Dendritic cell treated with granulocyte-macrophage colony-stimulating factor and Interleukin-4, amounts not matched to agents 40 ng/mL and 50 ng/mL, for 4 days (primary cell): Measurements from ENCODE around the gene TRPM6.

Experiments
- H3K27ac Mint-ChIP-seq: one replicate; pipeline ENCODE4 v1.8.0; 2022; ENCODE audit warnings: mild to moderate bottlenecking, mixed read lengths
- H3K27me3 Mint-ChIP-seq: one replicate; pipeline ENCODE4 v1.8.0; 2022; ENCODE audit warnings: mild to moderate bottlenecking, mixed read lengths
- H3K36me3 Mint-ChIP-seq: one replicate; pipeline ENCODE4 v1.8.0; 2022; ENCODE audit warnings: low read depth, mixed read lengths
- H3K4me1 Mint-ChIP-seq: one replicate; pipeline ENCODE4 v1.8.0; 2022; ENCODE audit warnings: low read depth, mixed read lengths
- H3K4me3 Mint-ChIP-seq: one replicate; pipeline ENCODE4 v1.8.0; 2022; ENCODE audit warnings: mild to moderate bottlenecking, moderate library complexity, mixed read lengths
- H3K9me3 Mint-ChIP-seq: one replicate; pipeline ENCODE4 v1.8.0; 2022; ENCODE audit warnings: mixed read lengths
- intact Hi-C: fragments of 100-400 bp; cut with micrococcal nuclease; formaldehyde crosslinking; loops from one replicate; pipeline ENCODE4 v1.15.0; 2022

Gene TRPM6

GRCh38 chr9:74777136-74777879 is 110.4 kb downstream of the TRPM6 start:
- H3K36me3 Mint-ChIP-seq = no peaks in the 10 kb centered on the region
- H3K27me3 Mint-ChIP-seq = no peaks in the 10 kb centered on the region
- no peak overlapping the region for H3K27ac Mint-ChIP-seq
- peaks cover 9% of the 10 kb centered on the region for H3K4me1 Mint-ChIP-seq
- no peak overlapping the region for H3K4me3 Mint-ChIP-seq
- intact Hi-C loops = loop anchor here (1.0 kb wide), 1 partner anchor 225 kb away; no protein-coding TSS in a partner anchor
- no peaks in the 10 kb centered on the region for H3K9me3 Mint-ChIP-seq

GRCh38 chr9:74775396-74775795 is 112.3 kb downstream of the TRPM6 start:
- Mint-ChIP-seq H3K4me1 (peaks cover 9% of the 10 kb centered on the region), H3K9me3 (no peaks in the 10 kb centered on the region), H3K36me3 (no peaks in the 10 kb centered on the region), H3K27ac (no peak overlapping the region), H3K27me3 (peaks cover 6% of the 10 kb centered on the region), H3K4me3 (no peak overlapping the region)
- intact Hi-C loops = no loop called here

GRCh38 chr9:74773886-74774479 is 113.7 kb downstream of the TRPM6 start:
- no peaks in the 10 kb centered on the region for H3K36me3 Mint-ChIP-seq
- no peak overlapping the region for H3K27ac Mint-ChIP-seq
- peaks cover 9% of the 10 kb centered on the region for H3K4me1 Mint-ChIP-seq
- intact Hi-C loops = loop anchor here (1.0 kb wide), 1 partner anchor 303 kb away; no protein-coding TSS in a partner anchor
- H3K4me3 Mint-ChIP-seq = no peak overlapping the region
- H3K9me3 Mint-ChIP-seq = no peaks in the 10 kb centered on the region
- H3K27me3 Mint-ChIP-seq = peaks cover 8% of the 10 kb centered on the region

- intact Hi-C loops = no loop called here
- H3K27ac Mint-ChIP-seq = no peak overlapping the region
- H3K4me3 Mint-ChIP-seq = no peak overlapping the region
- H3K4me1 Mint-ChIP-seq = peaks cover 9% of the 10 kb centered on the region
- peaks cover 9% of the 10 kb centered on the region for H3K27me3 Mint-ChIP-seq
- H3K36me3 Mint-ChIP-seq = no peaks in the 10 kb centered on the region
- no peaks in the 10 kb centered on the region for H3K9me3 Mint-ChIP-seq
Measured at GRCh38 chr9:74772121-74772520, 115.6 kb downstream of the TRPM6 start.

GRCh38 chr9:74771672-74772071 is 116.0 kb downstream of the TRPM6 start:
- Mint-ChIP-seq H3K36me3 (no peaks in the 10 kb centered on the region), H3K27ac (no peak overlapping the region), H3K9me3 (no peaks in the 10 kb centered on the region), H3K4me1 (peaks cover 9% of the 10 kb centered on the region), H3K27me3 (peaks cover 9% of the 10 kb centered on the region), H3K4me3 (no peak overlapping the region)
- intact Hi-C loops = no loop called here

- intact Hi-C loops = no loop called here
- Mint-ChIP-seq H3K27me3 (peaks cover 9% of the 10 kb centered on the region), H3K27ac (no peak overlapping the region), H3K4me3 (no peak overlapping the region), H3K9me3 (no peaks in the 10 kb centered on the region), H3K36me3 (no peaks in the 10 kb centered on the region), H3K4me1 (peaks cover 9% of the 10 kb centered on the region)
Measured at GRCh38 chr9:74771262-74771585, 116.5 kb downstream of the TRPM6 start.

GRCh38 chr9:74770508-74771261 is 117.0 kb downstream of the TRPM6 start:
- Mint-ChIP-seq H3K4me3 (no peak overlapping the region), H3K36me3 (no peaks in the 10 kb centered on the region), H3K9me3 (no peaks in the 10 kb centered on the region), H3K27me3 (peaks cover 9% of the 10 kb centered on the region), H3K27ac (no peak overlapping the region), H3K4me1 (peaks cover 9% of the 10 kb centered on the region)
- intact Hi-C loops = no loop called here

- no peak overlapping the region for H3K27ac Mint-ChIP-seq
- no peaks in the 10 kb centered on the region for H3K9me3 Mint-ChIP-seq
- H3K27me3 Mint-ChIP-seq = peaks cover 4% of the 10 kb centered on the region
- H3K36me3 Mint-ChIP-seq = no peaks in the 10 kb centered on the region
- no peak overlapping the region for H3K4me3 Mint-ChIP-seq
- intact Hi-C loops = no loop called here
- H3K4me1 Mint-ChIP-seq = no peaks in the 10 kb centered on the region
Measured at GRCh38 chr9:74765481-74765971, 122.2 kb downstream of the TRPM6 start.

- Mint-ChIP-seq H3K27ac (no peak overlapping the region), H3K4me1 (no peaks in the 10 kb centered on the region), H3K36me3 (no peaks in the 10 kb centered on the region), H3K4me3 (no peak overlapping the region), H3K9me3 (no peaks in the 10 kb centered on the region), H3K27me3 (no peaks in the 10 kb centered on the region)
- intact Hi-C loops = no loop called here
Measured at GRCh38 chr9:74762950-74763349, 124.8 kb downstream of the TRPM6 start.

GRCh38 chr9:74760031-74760700 is 127.6 kb downstream of the TRPM6 start:
- no peak overlapping the region for H3K27ac Mint-ChIP-seq
- no peaks in the 10 kb centered on the region for H3K9me3 Mint-ChIP-seq
- no peaks in the 10 kb centered on the region for H3K36me3 Mint-ChIP-seq
- no peaks in the 10 kb centered on the region for H3K27me3 Mint-ChIP-seq
- no peaks in the 10 kb centered on the region for H3K4me1 Mint-ChIP-seq
- no peak overlapping the region for H3K4me3 Mint-ChIP-seq
- intact Hi-C loops = no loop called here

GRCh38 chr9:74755999-74756398 is 131.7 kb downstream of the TRPM6 start:
- no peak overlapping the region for H3K27ac Mint-ChIP-seq
- intact Hi-C loops = no loop called here
- no peaks in the 10 kb centered on the region for H3K27me3 Mint-ChIP-seq
- H3K36me3 Mint-ChIP-seq = no peaks in the 10 kb centered on the region
- H3K9me3 Mint-ChIP-seq = no peaks in the 10 kb centered on the region
- no peaks in the 10 kb centered on the region for H3K4me1 Mint-ChIP-seq
- H3K4me3 Mint-ChIP-seq = no peak overlapping the region

GRCh38 chr9:74755355-74755754 is 132.4 kb downstream of the TRPM6 start:
- no peak overlapping the region for H3K4me3 Mint-ChIP-seq
- no peaks in the 10 kb centered on the region for H3K9me3 Mint-ChIP-seq
- H3K36me3 Mint-ChIP-seq = no peaks in the 10 kb centered on the region
- H3K27me3 Mint-ChIP-seq = no peaks in the 10 kb centered on the region
- H3K4me1 Mint-ChIP-seq = no peaks in the 10 kb centered on the region
- H3K27ac Mint-ChIP-seq = no peak overlapping the region
- intact Hi-C loops = no loop called here

- Mint-ChIP-seq H3K27ac (no peak overlapping the region), H3K4me1 (no peaks in the 10 kb centered on the region), H3K27me3 (no peaks in the 10 kb centered on the region), H3K9me3 (no peaks in the 10 kb centered on the region), H3K36me3 (no peaks in the 10 kb centered on the region), H3K4me3 (no peak overlapping the region)
- intact Hi-C loops = no loop called here
Measured at GRCh38 chr9:74753650-74754049, 134.1 kb downstream of the TRPM6 start.

- Mint-ChIP-seq H3K36me3 (no peaks in the 10 kb centered on the region), H3K4me1 (no peaks in the 10 kb centered on the region), H3K27ac (no peak overlapping the region), H3K27me3 (peaks cover 2% of the 10 kb centered on the region), H3K9me3 (no peaks in the 10 kb centered on the region), H3K4me3 (no peak overlapping the region)
- intact Hi-C loops = no loop called here
Measured at GRCh38 chr9:74748966-74749365, 138.8 kb downstream of the TRPM6 start.
